T47D (cell line): ENCODE data around the gene SGCA.

Experiments used
- DNase-seq, 2 experiments: peaks; one replicate each; pipeline versions ENCODE4 v3.0.0 to v3.0.0-alpha.2; 2011 to 2012; ENCODE audit warnings: low read depth in 1 of 2, low spot score in 1 of 2
- JUND ChIP-seq: IDR thresholded peaks from 2 replicates; pipeline ENCODE4 v1.6.1; 2012; ENCODE audit warnings: low read depth
- in situ Hi-C: cut with HindIII; loops from 2 replicates; pipeline ENCODE4 v1.10.0; 2016; ENCODE audit warnings: low sequenced_read_pairs, low pct_unique_long_range_greater_than_20kb

Gene SGCA

GRCh38 chr17:50194140-50194933 is 28.5 kb downstream of the SGCA start:
- in situ Hi-C loops: no loop called here
- no peak for DNase-seq
- TF ChIP-seq JUND: no peak

- no peak for DNase-seq
- TF ChIP-seq JUND: no peak
- in situ Hi-C loops: no loop called here
Observed at GRCh38 chr17:50194934-50195865, 29.4 kb downstream of the SGCA start.

- in situ Hi-C loops: no loop called here
- no peak for TF ChIP-seq JUND
- DNase-seq: no peak
Observed at GRCh38 chr17:50196036-50196435, 30.2 kb downstream of the SGCA start.

- DNase-seq: no peak
- in situ Hi-C loops: no loop called here
- TF ChIP-seq JUND: no peak
Observed at GRCh38 chr17:50196826-50197225, 31.0 kb downstream of the SGCA start.

- DNase-seq: peak in 1 of 2 experiments; percentile 87
- in situ Hi-C loops: no loop called here
- TF ChIP-seq JUND: no peak
Observed at GRCh38 chr17:50198026-50198669, 32.3 kb downstream of the SGCA start.

GRCh38 chr17:50199211-50199802 is 33.5 kb downstream of the SGCA start:
- no peak for TF ChIP-seq JUND
- no peak for DNase-seq
- in situ Hi-C loops: no loop called here

GRCh38 chr17:50199803-50200456 is 34.1 kb downstream of the SGCA start:
- DNase-seq: peak; percentile 95 to 99
- no peak for TF ChIP-seq JUND
- in situ Hi-C loops: no loop called here

- in situ Hi-C loops: no loop called here
- DNase-seq: peak; percentile 94 to 95
- no peak for TF ChIP-seq JUND
Observed at GRCh38 chr17:50200457-50201275, 34.9 kb downstream of the SGCA start.

- DNase-seq: no peak
- no peak for TF ChIP-seq JUND
- in situ Hi-C loops: no loop called here
Observed at GRCh38 chr17:50201276-50201854, 35.6 kb downstream of the SGCA start, which contains the start of gene COL1A1. TSS of gene COL1A1 (minus strand) at chr17:50201631. CDS start at chr17:50201513, 118 bp downstream.

GRCh38 chr17:50203086-50203485 is 37.3 kb downstream of the SGCA start:
- TF ChIP-seq JUND: no peak
- DNase-seq: no peak
- in situ Hi-C loops: no loop called here

GRCh38 chr17:50203604-50204345 is 38.0 kb downstream of the SGCA start:
- in situ Hi-C loops: no loop called here
- DNase-seq: no peak
- no peak for TF ChIP-seq JUND
